OCI-LY1 (cell line): ENCODE results near the gene CHAD.

ENCODE experiments used
- H2AFZ ChIP-seq: fragments of 200-600 bp; sonication (generic), shearing (Covaris generic); 2 replicates; pipeline ENCODE4 v1.6.0; 2014; ENCODE audit warnings: antibody characterized with exemption, mild to moderate bottlenecking, low read length
- H3F3A ChIP-seq: fragments of 200-600 bp; sonication (generic), shearing (Covaris generic); 2 replicates; pipeline ENCODE4 v1.6.0; 2014; ENCODE audit warnings: mild to moderate bottlenecking, antibody characterized with exemption, low read length, moderate library complexity; ENCODE audit not compliant: insufficient read depth
- H3K27ac ChIP-seq: fragments of 200-600 bp; sonication (generic); 2 replicates; pipeline ENCODE4 v1.5.1; 2014; ENCODE audit warnings: low read length, mixed run types, mild to moderate bottlenecking, low read depth; ENCODE audit not compliant: poor library complexity, severe bottlenecking
- H3K27me3 ChIP-seq: fragments of 200-600 bp; sonication (generic); 2 replicates; pipeline ENCODE4 v1.6.0; 2014; ENCODE audit warnings: antibody characterized with exemption, mild to moderate bottlenecking, low read length, moderate library complexity; ENCODE audit not compliant: insufficient read depth
- H3K36me3 ChIP-seq: fragments of 200-600 bp; sonication (generic); 2 replicates; pipeline ENCODE4 v1.6.1; 2014; ENCODE audit warnings: mild to moderate bottlenecking, antibody characterized with exemption, low read length, moderate library complexity, mixed read lengths; ENCODE audit not compliant: insufficient read depth
- H3K4me1 ChIP-seq: fragments of 200-600 bp; sonication (generic); 2 replicates; pipeline ENCODE4 v1.5.1; 2014; ENCODE audit warnings: mild to moderate bottlenecking, low read length, moderate library complexity; ENCODE audit not compliant: insufficient read depth, severe bottlenecking
- H3K4me2 ChIP-seq: fragments of 200-600 bp; sonication (generic), shearing (Covaris generic); 2 replicates; pipeline ENCODE4 v1.6.1; 2014; ENCODE audit warnings: low read length
- H3K4me3 ChIP-seq: fragments of 200-600 bp; sonication (generic); 2 replicates; pipeline ENCODE4 v1.5.1; 2014; ENCODE audit warnings: low read length, low read depth, mild to moderate bottlenecking, mixed read lengths; ENCODE audit not compliant: poor library complexity, severe bottlenecking
- H3K79me2 ChIP-seq: fragments of 200-600 bp; shearing (Covaris generic); 2 replicates; pipeline ENCODE4 v1.6.1; 2016; ENCODE audit warnings: mixed run types, low read length, mixed read lengths; ENCODE audit not compliant: insufficient read depth
- H3K9ac ChIP-seq: fragments of 200-600 bp; sonication (generic), shearing (Covaris generic); 2 replicates; pipeline ENCODE4 v1.6.1; 2014; ENCODE audit warnings: mild to moderate bottlenecking, low read length, mixed read lengths
- H3K9me2 ChIP-seq: fragments of 200-600 bp; sonication (generic), shearing (Covaris generic); 2 replicates; pipeline ENCODE4 v1.6.1; 2014; ENCODE audit warnings: low read depth, mild to moderate bottlenecking, low read length, mixed read lengths
- H3K9me3 ChIP-seq: fragments of 200-600 bp; shearing (Covaris generic); 2 replicates; pipeline ENCODE4 v1.6.1; 2014; ENCODE audit warnings: low read length, mixed read lengths
- H4K20me1 ChIP-seq: fragments of 200-600 bp; sonication (generic), shearing (Covaris generic); 2 replicates; pipeline ENCODE4 v1.6.0; 2016; ENCODE audit warnings: mild to moderate bottlenecking, low read length; ENCODE audit not compliant: insufficient read depth
- EZH2 ChIP-seq: fragments of 200-600 bp; sonication (generic), shearing (Covaris generic); IDR thresholded peaks from 2 replicates; pipeline ENCODE4 v1.8.0; 2017; ENCODE audit warnings: borderline replicate concordance, mixed run types, mild to moderate bottlenecking, antibody characterized with exemption, low read length, moderate library complexity, mixed read lengths
- TF ChIP-seq, protein P1 (sequence below): fragments of 200-600 bp; sonication (generic), shearing (Covaris generic); IDR thresholded peaks from 2 replicates; pipeline ENCODE4 v1.5.1; 2017; ENCODE audit warnings: mild to moderate bottlenecking, antibody characterized with exemption, low read length, moderate library complexity, mixed read lengths

The CHAD gene

DNA sequence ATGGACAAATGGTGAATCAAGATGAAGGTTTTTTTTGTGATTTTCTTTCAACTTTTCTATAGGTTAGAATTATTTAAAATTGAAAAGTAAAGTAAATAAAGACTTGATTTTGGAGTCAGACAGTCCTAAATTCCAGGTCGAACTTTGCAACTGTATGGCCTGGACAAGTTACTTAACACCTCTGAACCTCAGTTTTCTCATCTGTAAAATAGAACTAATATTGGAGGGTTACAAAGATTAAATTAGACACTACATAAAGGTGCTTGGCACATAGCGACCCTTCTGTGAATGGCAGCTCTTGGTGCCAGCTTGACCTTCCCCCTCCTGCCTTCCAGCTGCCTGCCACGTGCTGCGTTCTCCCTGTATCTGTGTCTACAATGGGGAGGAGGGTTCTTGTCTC is 13.0 kb upstream of the CHAD start:
- no peaks in the 10 kb centered on the region for H3K36me3 ChIP-seq
- no peak overlapping the region for H3K4me3 ChIP-seq
- H3K4me2 ChIP-seq = no peak overlapping the region
- no peak overlapping the region for H3K9ac ChIP-seq
- H3F3A ChIP-seq = no peaks in the 10 kb centered on the region
- peaks cover 11% of the 10 kb centered on the region for H3K4me1 ChIP-seq
- H3K27me3 ChIP-seq = no peaks in the 10 kb centered on the region
- no peaks in the 10 kb centered on the region for H4K20me1 ChIP-seq
- no peak overlapping the region for H2AFZ ChIP-seq
- no peaks in the 10 kb centered on the region for H3K9me2 ChIP-seq
- H3K27ac ChIP-seq = no peak overlapping the region
- no peak for TF ChIP-seq EZH2
- TF ChIP-seq, protein P1, sequence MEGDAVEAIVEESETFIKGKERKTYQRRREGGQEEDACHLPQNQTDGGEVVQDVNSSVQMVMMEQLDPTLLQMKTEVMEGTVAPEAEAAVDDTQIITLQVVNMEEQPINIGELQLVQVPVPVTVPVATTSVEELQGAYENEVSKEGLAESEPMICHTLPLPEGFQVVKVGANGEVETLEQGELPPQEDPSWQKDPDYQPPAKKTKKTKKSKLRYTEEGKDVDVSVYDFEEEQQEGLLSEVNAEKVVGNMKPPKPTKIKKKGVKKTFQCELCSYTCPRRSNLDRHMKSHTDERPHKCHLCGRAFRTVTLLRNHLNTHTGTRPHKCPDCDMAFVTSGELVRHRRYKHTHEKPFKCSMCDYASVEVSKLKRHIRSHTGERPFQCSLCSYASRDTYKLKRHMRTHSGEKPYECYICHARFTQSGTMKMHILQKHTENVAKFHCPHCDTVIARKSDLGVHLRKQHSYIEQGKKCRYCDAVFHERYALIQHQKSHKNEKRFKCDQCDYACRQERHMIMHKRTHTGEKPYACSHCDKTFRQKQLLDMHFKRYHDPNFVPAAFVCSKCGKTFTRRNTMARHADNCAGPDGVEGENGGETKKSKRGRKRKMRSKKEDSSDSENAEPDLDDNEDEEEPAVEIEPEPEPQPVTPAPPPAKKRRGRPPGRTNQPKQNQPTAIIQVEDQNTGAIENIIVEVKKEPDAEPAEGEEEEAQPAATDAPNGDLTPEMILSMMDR = no peak
- H3K79me2 ChIP-seq = no peaks in the 10 kb centered on the region
- no peaks in the 10 kb centered on the region for H3K9me3 ChIP-seq

DNA sequence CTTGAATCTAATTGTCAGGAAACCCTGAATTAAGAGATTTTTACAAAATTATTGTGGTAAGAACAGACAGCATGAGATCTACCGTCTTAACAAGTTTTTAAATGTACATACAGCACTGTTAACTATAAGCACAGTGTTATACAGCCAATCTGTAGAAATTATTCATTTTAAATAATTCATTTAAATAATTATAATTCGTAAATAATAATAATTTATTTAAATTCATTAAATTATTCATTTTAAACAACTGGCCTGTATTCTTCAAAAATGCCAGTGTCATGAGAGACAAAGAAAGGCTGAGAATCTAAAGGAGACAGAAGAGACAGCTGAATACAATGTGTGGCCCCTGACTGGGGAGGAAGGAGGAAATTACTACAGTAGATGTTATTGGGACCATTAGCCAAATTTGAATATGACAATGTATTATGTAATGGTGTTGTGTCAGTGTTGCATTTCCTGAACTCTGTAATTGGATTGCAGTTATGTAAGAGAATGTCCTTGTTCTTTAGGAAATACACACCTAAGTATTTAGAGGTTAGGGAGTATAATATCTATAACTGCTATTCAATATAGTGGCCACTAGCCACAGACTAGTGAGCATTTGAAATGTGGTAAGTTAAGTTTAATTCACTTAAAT is 12.3 kb upstream of the CHAD start:
- H3K27me3 ChIP-seq = no peaks in the 10 kb centered on the region
- no peaks in the 10 kb centered on the region for H4K20me1 ChIP-seq
- H3K27ac ChIP-seq = no peak overlapping the region
- no peaks in the 10 kb centered on the region for H3K9me2 ChIP-seq
- no peak overlapping the region for H3K4me2 ChIP-seq
- H3K79me2 ChIP-seq = no peaks in the 10 kb centered on the region
- no peaks in the 10 kb centered on the region for H3F3A ChIP-seq
- TF ChIP-seq, protein P1 = no peak
- no peak for TF ChIP-seq EZH2
- peaks cover 11% of the 10 kb centered on the region for H3K4me1 ChIP-seq
- no peak overlapping the region for H3K4me3 ChIP-seq
- H3K9me3 ChIP-seq = no peaks in the 10 kb centered on the region
- H3K9ac ChIP-seq = no peak overlapping the region
- H3K36me3 ChIP-seq = no peaks in the 10 kb centered on the region
- no peak overlapping the region for H2AFZ ChIP-seq

DNA sequence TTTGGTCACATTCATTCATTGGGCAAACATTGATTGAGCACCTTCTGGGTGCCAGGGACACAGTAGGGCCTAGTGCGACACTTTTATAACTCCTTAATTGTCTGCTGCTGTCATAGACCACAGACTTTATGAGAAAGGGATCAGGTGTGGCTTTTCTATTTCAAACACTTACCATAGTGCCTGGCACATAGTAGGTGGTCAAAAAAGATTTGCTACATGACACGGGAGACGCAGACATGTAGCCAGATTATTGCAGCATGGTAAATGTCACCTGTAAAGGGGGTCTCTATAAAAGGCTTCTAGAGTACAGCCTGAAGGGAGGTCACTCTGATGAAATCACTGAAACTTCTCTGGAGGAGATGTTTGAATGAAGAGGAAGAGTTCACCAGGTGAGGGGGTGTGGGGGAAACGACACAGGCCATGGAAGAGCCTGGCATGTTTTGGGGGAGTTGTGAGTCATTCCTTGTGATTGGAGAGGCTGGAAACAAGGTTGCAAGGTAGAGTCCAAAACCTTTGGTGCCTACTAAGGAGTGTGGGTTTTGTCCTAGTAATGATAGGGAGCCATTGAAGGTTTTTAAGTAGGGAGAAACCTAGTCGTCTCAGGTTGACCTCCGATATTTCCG is 11.6 kb upstream of the CHAD start:
- Histone ChIP-seq H3K9ac (no peak overlapping the region), H3K9me2 (no peaks in the 10 kb centered on the region), H3K9me3 (no peaks in the 10 kb centered on the region), H3K27me3 (no peaks in the 10 kb centered on the region), H3K4me3 (peak overlapping the region; percentile 76), H3K4me1 (peaks cover 11% of the 10 kb centered on the region), H2AFZ (no peak overlapping the region), H3K79me2 (no peaks in the 10 kb centered on the region), H3K27ac (no peak overlapping the region), H4K20me1 (no peaks in the 10 kb centered on the region), H3F3A (no peaks in the 10 kb centered on the region), H3K4me2 (peak overlapping the region; percentile 87; the same call in 1 of the 2 replicates), H3K36me3 (no peaks in the 10 kb centered on the region)
- no peak for TF ChIP-seq EZH2
- TF ChIP-seq, protein P1 = no peak
